Stimulated activated CD4-positive, alpha-beta T cell treated with anti-CD3 and anti-CD28 coated beads, Interleukin-12 subunit alpha, Interleukin-12 subunit beta, amount 100 ng/mL, for 24 hours (primary cell): Measurements from ENCODE around the gene JSRP1.
A peak's percentile ranks its signal among the peaks of the same experiment; 100 is the strongest.

Experiments
- DNase-seq, 2 experiments: peaks; one replicate each; pipeline ENCODE4 v3.0.0-alpha.2; 2020; ENCODE audit warnings: low read depth in 2 of 2

JSRP1 gene

DNA sequence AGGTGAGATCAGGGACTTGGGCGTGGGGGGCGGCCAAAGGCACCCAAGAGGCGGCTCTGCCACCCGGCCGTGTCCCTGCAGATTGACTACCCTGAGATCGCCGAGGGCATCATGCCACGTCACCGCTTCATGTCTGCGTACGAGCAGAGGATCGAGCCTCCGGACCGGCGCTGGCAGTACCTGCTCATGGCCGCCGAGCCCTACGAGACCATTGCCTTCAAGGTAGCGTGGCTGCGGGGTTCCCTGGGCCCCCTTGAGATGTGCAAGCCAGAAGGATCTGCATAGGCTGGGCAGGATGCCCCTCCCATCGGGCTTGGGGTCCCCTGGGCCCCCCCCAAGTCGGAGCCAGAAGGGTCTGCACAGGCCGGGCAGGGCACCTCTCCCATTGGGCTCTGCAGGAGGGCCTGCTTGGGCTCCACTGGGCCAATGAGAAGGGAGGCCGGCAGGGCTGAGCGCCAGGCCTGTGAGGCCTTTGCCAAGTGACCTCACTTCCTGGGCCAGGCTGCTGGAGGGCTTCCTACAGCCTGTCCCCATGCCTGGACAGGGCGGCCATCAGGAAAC, 9.3 kb downstream of the JSRP1 start:
- no peak for DNase-seq

- no peak for DNase-seq
These were observed 10.1 kb downstream of the JSRP1 start for GRCh38 chr19:2246014-2246620.

- no peak for DNase-seq
These were observed 10.9 kb downstream of the JSRP1 start for GRCh38 chr19:2245273-2245672.

DNA sequence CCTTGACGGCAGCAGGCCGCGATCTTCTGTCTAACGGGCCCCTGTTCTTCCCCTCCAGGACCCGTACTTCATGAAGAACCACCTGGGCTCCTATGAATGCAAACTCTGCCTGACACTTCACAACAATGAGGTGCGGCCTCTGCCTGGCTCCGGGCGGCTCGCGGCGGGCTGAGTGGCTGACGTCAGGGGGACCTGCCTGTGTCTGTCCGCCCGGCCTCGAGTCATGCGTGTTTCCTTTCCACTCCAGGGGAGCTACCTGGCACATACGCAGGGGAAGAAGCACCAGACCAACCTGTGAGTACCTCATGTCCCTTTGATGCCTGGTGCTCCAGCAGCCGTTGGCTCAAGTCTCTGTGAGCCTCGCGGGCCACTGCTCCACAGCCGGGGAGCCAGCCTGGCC, 11.7 kb downstream of the JSRP1 start:
- DNase-seq, result no peak

DNA sequence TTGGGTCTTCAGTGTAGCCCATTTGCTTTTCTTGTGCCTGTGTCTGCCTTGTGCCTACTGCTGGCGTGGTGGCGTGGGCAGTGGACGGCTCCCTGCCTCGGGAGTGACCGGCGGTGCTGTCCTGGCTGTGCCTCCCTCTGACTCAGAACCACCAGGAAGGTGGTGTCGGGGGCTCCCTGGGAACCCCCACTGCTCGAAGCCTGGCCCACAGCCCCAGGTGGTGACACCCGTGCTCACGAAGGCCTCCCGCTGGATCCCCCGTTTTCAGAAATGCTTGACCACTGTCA, 12.1 kb downstream of the JSRP1 start:
- no peak for DNase-seq

GRCh38 chr19:2243274-2244124, 12.7 kb downstream of the JSRP1 start:
- no peak for DNase-seq

DNA sequence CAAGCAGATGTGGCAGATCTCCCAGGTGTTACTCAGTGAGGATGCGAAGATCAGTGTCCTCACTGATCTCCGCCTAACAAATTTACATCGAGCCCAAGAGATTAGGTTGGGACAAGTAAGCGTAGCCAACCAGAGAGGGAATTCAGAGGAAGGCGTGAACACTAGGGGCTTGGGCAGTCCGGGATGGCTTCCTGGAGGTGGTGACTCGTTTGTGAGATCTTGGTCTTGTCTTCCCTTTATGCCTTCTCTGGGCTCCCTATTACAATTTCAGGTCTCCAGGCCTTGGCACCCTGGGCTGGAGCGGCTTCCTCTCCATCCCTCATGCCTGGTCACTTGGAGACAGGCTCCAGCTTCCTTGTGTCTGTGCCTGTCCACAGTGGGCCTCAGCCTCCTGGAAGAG, 13.4 kb downstream of the JSRP1 start:
- no peak for DNase-seq

DNA sequence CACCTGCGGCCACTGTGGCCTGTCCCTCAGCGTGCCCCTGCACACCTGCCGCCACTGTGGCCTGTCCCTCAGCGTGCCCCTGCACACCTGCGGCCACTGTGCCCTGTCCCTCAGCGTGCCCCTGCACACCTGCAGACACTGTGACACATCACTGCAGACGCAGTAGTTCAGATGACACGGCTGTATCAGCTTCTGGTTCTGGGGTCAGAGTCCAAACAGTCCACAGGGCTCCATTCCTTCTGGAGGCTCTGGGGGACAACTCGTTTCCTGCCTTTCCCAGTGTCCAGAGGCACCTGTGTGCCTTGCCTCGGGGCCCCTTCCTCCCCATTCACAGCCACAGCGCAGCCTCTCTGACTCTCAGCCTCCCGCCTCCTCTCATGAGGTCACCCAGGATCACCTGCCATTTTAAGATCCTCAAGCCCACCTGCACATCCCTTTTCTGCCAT, 14.1 kb downstream of the JSRP1 start:
- DNase-seq, result no peak

- no peak for DNase-seq
These were observed 15.1 kb downstream of the JSRP1 start for GRCh38 chr19:2240881-2241760.

DNA sequence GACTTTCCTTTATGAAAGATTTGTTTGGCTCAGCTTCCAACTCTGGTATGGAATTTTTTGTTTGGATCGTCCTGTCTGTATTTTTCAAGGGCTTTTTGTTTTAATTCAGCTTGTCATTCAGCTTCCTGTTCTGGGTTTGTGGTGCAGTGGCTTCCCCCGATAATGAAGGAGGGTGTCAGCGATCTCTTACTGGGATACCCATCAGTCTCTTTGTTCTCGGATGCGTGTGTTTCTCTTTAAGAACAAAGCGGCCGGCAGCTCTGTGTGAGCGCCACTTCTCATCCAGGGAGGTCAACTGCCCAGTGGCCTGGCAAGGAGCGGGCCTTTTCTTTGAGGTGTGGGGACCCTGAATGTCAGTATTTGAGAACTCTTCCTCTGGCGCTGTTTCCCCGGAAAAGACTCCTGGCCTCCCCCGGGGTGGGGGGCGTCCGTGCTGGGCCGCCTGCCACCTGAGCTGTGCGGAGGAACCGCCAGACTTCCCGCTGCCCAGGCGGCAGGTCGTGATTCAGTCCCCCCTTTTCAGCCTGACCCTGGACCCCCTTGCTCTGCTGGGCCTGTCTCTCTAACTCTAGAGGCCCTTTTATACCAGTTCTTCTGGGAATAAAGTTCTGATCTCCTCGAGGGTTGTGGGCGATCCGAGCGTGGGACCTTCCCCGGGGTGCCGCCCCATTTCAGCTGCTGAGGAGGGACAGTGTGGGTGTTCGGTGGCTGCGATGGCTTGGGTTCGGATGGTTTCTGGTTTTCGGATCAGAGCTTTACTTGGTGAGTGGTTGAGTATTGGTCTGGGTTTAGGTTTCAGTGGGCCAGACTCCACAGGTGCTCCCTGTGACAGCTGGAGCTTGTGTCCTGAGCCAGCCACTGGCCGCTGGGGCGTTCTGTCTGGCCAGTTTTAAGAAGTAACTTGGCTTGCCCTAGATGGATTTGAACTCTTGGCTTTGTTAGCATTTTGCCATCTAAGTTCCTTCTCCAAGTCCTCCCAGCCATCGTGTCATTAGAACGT, 16.1 kb downstream of the JSRP1 start:
- no peak for DNase-seq

DNA sequence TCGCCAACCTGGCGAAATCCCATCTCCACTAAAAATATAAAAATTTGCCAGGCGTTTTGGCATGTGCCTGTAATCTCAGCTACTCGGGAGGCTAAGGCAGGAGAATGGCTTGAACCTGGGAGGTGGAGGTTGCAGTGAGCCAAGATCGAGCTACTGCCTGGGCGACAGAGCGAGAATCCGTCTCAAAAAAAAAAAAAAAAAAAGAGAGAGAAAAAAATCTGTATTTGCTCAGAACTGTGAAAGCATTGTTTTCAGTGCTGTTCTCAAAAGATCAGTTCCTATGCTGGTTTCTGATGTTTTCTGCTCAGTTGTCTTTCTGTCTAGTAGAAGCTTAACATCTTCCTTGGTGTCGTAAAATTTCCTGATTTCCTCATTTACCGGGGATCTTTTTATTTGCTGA, 17.0 kb downstream of the JSRP1 start:
- DNase-seq, result no peak

DNA sequence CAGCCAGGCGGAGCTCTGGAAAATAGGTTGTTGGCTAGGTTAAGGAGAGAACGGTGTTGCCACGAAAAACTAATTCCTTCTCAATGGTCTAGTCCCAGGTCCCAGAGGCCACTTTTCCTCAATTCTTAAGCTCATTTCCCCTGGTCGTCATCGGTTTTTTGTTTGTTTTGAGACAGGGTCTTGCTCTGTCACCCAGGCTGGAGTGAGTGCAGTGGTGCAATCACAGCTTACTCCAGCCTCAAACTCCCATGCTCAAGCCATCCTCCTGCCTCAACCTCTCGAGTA, 18.4 kb downstream of the JSRP1 start:
- DNase-seq, result no peak

GRCh38 chr19:2237051-2237868, 19.0 kb downstream of the JSRP1 start:
- DNase-seq, result no peak

DNA sequence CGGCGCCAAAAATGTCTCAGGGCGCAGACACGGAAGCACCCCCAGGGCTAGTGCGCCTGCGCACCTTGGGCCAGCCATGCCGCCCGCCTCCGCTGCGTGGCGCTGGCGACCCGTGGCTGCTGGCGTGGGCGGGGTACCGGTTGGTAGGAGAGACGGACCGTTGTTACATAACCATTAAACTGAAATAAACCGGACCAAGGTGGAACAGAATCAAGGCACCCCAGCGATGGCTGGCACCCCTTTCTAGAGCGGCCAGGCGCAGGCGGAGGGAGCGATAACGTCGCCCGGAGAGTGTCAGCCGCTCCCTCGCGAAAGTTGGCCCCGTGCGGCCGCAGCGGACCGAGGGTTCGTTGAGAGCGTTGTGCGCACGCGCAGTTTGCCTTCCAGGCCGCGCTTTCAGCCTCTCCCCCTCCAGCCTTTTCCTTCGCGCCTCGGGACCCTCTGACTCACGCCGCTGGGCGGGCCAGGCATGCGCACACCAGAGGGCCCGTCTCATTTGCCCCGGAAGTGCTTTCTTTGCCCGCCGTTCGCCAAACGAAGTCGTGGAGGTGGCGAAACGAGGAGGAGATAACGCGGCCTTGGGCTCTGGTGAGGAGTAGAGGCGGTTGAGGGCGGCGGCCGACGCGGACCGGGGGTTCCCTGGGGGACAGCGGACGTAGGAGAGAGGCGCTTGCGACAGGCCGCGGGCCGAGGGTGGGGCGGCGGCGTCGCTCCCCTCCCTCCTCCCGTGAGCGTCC, 19.7 kb downstream of the JSRP1 start, which contains the start of the genes PLEKHJ1 and SF3A2:
PLEKHJ1 (minus strand) TSS at position 16 of the 737 bp plus-strand sequence. CDS start 81 bp downstream, outside the sequence.
SF3A2 (plus strand) TSS at position 511 of the 737 bp plus-strand sequence. CDS start 6,595 bp downstream, outside the sequence.
- DNase-seq, result peak; percentile 95 to 97

DNA sequence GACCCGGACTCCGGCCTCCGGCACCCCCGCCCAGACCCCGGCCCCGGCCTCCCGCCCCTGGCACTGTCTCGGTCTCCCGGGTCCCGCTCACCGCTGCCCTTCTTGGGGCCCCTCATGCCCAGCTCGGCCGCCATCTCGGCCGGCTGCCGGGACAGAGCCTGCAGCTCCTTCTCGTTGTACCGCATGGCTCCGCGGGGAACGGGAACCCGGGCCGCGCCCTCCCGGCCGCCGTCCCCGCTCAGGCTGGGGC, 20.2 kb downstream of the JSRP1 start:
- no peak for DNase-seq

DNA sequence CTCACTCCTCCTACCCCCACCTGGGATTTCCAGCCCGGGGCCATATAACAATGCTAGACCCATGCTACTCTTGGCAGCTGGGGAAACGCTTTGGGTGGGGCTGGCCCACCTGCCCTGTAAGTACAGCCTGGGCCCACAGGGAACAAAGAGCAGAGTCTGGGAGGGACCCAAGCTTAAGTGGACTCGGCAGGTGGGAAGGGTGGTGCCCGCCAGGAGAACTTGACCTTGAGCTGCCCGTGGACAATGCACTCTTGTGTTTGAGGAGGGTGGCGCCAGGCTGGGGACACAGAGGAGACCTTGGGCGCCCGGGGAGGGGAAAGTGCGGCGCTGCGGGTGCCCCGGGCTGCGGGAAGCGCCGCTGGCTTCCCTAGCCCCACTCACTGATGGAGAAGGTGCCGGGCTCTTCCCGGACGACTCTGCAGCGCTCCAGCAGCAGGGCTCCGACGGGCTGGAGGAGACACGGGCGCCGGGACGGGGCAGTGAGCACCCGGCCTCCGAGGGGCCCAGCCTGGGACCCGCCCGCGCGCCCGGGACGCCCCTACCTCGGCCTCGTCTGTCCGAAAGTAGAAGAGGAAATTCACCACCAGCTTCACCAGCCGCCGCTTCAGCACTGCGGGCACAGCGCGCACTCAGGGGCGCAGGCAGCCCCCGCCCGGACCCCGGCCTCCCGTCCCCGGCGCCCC, 20.7 kb downstream of the JSRP1 start:
- no peak for DNase-seq

GRCh38 chr19:2234996-2235380, 21.2 kb downstream of the JSRP1 start:
- DNase-seq, result no peak

DNA sequence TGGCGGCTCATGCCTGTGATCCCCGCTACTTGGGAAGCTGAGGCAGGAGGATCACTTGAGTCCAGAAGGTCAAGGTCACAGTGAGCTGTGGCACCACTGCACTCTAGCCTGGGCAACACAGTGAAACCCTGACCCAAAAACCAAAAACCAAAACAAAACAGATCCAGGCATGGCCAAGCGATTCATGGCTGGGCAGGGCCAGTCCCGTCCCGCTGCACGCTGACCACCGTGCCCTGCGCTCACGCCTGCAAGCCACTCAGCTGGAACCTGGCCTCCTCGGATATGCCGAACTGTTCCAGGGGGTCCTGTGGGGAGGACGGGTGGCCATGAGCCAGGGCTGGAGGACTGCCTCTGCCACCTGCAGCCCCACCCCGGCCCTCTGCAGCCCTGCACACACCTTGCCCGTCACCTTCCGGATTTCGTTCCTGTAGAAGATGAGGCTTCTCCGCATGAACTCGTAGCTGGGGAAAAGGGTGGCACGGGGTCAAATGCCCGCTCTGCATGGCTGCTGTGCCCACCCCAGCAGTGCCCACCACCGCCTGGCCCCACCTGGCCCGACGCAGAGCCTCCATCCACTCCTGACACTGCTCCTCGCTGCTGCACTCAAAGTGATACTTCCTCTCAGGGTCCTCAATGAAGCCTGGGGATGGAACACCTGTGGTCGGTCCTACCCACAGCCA, 22.5 kb downstream of the JSRP1 start:
- no peak for DNase-seq
